ENCODE measurements around the gene NOL4L.

- TF ChIP-seq CTCF (conservative IDR thresholded peaks at IDR 0.05) (no peak), EZH2 (IDR thresholded peaks at IDR 0.05; ENCODE audit: low read depth) (no peak)
These were observed 49.1 kb upstream of the NOL4L start for GRCh38 chr20:32634041-32634805.
